HTERT RPE-1 (cell line): ENCODE data around the gene TBCD.

ENCODE experiments used
- in situ Hi-C: fragments of 300-500 bp; cut with MboI; formaldehyde crosslinking; loops from 4 replicates; pipeline ENCODE4 v1.14.3; 2020; ENCODE audit warnings: low sequenced_read_pairs

TBCD gene

DNA sequence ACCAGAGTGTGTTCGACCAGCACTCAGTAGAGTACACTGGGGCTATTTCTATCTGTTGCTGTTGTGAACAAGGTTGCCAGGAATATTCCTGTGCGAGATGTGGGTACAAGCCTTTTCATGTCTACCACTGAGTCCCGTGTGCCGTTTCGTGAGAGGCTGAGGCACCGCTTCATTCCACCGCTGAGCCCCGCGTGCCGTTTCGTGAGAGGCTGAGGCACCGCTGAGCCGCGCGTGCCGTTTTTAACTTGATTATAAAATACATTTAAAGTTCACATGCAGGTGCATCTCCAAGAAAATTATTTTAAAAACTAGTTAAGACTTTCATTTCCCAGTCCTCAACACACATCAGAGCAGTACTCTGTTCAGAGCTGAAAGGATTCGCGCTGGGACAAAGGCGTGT, 166.6 kb downstream of the TBCD start:
- in situ Hi-C loops = no loop called here

GRCh38 chr17:82920150-82920549, 168.3 kb downstream of the TBCD start:
- in situ Hi-C loops = no loop called here

DNA sequence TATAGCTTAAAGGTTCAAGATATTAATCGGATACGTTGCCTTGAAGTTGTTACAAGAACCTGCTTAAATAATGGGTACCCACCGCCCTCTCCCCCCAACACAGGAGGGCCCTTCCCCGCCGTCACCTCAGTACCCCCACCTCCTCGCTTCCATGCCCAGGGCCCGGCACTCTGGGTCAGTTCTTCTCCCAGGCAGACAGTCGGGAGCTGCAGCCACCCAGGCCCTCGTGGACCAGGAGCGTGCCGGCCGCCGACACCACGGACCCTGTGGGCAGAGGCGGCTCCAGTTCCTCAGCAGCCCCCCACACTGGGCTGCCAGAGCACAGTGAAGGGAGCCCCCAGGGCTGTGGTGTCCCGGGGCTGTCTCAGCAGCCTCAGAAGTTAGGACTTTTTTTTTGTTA, 168.8 kb downstream of the TBCD start:
- in situ Hi-C loops = no loop called here

DNA sequence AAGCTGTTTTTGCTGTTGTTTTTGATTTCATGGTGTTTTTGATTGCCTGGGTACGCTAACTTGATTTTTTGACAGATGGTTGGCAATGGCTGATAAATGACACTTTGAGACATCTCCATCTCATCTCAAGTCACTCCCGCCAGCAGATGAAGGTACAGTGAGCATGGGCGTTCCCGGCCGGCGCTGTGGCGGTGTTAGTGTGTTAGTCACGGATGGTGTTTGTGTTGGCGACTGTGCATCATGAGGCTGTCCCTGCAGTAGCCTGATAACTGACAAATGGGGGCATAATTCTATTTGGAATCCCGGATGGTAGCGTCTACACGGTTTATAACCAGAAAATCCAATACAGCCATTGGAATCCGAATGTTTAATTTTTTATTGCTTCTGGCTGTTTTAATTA, 169.6 kb downstream of the TBCD start:
- in situ Hi-C loops = no loop called here

GRCh38 chr17:82922646-82923045, 170.8 kb downstream of the TBCD start:
- in situ Hi-C loops = no loop called here

GRCh38 chr17:82923366-82924113, 171.7 kb downstream of the TBCD start:
- in situ Hi-C loops = no loop called here

DNA sequence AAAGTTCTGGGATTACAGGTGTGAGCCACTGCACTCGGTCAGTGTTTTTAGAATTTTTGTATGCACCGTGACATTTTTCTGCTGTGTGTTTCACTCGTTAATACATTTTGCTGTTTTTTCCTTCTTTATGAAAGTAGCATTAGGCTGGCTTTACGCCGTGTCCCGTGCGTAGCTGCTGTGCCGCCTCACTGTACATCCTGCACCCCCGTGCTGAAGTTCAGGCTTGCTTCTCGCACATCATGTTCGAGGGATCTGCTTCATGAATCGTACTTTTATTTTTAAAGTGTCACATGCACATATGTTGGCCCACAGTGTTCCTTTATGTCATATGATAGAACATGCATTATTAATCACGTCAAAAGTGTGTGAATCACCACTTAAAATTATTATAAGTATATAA, 172.3 kb downstream of the TBCD start:
- in situ Hi-C loops = no loop called here

DNA sequence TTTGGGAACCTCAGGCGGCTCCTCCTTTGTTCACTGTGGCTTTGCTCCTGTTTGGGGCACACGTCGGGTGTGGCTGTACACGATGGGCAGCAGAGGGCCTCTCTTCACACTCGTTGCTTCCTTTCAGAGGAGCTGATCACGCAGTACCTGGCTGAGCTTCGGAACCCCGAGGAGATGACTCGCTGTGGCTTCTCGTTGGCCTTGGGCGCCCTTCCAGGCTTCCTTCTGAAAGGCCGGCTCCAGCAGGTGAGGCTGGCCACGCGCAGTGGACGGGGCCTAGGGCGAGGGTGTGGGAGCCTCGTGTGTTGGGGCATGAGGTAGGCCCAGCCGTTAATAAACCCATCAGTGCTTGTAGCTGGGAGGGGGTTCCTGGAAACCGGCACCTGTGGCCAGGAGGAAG, 172.9 kb downstream of the TBCD start:
- in situ Hi-C loops = no loop called here

GRCh38 chr17:82925336-82925735, 173.5 kb downstream of the TBCD start:
- in situ Hi-C loops = no loop called here

DNA sequence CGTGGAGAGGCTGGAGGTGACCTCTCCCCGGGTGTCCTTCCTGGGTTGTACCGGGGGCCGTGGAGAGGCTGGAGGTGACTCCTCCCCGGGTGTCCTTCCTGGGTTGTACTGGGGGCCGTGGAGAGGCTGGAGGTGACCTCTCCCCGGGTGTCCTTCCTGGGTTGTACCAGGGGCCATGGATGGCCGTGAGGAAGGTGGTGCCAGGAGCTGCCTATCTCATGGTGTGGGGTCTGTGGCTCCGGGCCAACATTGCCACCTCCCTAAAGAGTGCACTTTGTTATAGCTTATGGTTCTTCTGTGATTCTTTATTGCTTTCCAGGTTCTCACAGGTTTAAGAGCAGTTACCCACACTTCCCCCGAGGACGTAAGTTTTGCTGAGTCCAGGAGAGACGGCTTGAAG, 174.2 kb downstream of the TBCD start:
- in situ Hi-C loops = no loop called here

GRCh38 chr17:82926716-82927115, 174.9 kb downstream of the TBCD start:
- in situ Hi-C loops = no loop called here

- in situ Hi-C loops = no loop called here
Observed at GRCh38 chr17:82927311-82927660, 175.4 kb downstream of the TBCD start.

DNA sequence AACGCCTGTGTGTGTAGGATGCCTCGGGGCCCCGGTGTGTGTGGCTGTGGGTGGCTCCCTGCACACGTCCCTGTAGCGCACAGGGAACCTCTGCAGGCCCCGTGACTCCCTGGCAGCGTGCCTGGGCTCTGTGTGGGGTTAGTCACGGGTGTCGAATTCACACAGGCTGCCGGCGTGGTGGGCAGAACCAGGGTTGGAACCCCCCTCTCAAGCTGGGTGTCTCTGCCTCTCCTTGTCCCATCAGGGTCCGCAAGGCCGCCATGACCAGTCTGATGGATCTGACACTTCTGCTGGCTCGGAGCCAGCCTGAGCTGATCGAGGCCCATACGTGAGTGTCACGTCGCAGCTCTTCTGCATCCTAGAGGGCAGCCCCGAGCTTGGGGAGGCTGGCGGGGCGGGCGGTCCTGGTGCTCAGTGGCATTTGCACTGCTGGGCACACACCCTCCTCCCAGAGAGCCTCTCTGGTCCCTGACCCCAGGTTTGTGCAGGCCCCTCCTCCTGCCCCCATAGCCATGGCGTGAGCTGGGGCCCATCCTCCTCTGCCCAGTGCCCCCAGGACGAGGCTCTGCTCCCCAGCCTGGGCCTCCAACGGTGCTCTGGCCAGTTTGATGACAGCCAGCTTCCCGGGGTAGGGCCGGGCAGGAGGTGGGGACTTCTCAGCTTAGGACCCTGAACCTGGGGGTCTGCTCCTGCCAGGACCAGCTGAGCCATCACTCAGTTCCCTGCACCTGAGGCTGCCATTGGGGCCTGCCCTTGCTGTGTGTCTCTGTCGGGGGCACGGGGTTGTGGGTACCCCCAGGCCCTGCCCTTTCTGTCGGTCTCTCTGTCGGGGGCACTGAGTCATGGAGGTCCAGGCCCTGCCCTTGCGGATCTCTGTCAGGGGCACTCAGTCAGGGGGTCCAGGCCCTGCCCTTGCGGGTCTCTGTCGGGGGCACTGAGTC, 176.1 kb downstream of the TBCD start:
- in situ Hi-C loops = no loop called here

DNA sequence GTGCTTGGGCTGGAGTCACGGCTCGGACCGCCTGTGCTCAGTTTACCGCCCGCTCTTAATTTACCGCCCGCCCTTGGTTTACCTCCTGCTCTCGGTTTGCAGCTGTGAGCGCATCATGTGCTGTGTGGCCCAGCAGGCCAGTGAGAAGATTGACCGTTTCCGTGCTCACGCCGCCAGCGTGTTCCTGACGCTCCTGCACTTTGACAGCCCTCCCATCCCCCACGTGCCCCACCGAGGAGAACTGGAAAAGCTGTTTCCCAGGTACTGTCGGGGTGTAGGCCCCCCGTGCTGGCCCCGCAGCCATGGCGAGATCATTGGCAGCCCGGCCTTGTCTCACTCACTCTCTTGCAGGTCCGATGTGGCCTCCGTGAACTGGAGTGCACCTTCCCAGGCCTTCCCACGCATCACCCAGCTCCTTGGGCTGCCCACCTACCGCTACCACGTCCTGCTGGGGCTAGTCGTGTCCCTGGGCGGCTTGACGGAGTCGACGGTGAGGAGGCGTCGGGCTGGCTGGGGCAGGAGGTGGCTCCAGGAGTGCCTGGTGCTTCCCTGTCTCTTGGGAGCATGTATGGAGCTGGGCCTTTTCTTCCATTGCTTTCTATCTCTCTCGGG, 177.3 kb downstream of the TBCD start:
- in situ Hi-C loops = no loop called here

GRCh38 chr17:82929676-82930042, 177.8 kb downstream of the TBCD start:
- in situ Hi-C loops = no loop called here

GRCh38 chr17:82930043-82930923, 178.4 kb downstream of the TBCD start:
- in situ Hi-C loops = no loop called here

DNA sequence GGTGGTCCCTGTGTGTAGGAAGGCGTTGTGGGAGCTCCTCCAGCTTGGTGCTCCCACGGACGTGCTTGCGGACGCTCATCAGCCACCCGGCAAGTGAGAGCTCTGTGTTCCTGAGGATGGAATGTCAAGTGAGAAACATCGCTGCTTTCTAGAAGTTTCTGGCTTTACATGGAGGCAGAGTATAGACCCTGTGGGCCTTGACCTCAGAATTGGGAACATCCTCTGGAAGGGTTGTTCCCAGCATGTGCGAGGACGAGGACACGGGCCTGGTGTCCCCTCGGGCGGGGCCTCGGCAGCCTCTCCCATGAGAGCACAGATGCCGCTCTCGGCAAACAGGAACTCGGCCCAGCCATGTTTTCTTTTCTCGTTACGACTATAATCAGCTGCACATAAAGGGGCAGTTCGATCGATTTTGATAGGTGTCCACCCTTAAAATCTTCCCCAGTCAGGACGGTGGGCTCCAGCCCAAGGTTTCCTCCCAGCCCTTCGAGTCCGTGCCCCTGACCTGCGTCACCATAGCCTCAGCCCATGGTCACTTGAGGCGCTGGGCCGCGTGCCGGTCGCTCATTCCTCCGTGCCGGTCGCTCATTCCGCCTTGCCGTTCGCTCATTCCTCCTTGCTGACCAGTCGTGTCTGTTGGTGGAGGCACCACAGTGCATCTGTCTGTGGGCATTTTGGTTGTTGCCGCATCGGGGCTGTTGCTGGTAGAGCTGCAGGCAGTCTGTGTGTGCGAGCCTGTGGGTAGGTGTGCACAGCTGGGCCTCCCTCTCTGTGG, 179.2 kb downstream of the TBCD start:
- in situ Hi-C loops = no loop called here

- in situ Hi-C loops = no loop called here
Observed at GRCh38 chr17:82931699-82932517, 180.0 kb downstream of the TBCD start.
